Non-pigmented ciliary epithelial cell (primary cell): Measurements from ENCODE around the gene CFAP54.

Source experiments
- DNase-seq: peaks from one replicate; pipeline ENCODE4 v3.0.0-alpha.2; 2010; ENCODE audit warnings: low read depth

Gene CFAP54

DNA sequence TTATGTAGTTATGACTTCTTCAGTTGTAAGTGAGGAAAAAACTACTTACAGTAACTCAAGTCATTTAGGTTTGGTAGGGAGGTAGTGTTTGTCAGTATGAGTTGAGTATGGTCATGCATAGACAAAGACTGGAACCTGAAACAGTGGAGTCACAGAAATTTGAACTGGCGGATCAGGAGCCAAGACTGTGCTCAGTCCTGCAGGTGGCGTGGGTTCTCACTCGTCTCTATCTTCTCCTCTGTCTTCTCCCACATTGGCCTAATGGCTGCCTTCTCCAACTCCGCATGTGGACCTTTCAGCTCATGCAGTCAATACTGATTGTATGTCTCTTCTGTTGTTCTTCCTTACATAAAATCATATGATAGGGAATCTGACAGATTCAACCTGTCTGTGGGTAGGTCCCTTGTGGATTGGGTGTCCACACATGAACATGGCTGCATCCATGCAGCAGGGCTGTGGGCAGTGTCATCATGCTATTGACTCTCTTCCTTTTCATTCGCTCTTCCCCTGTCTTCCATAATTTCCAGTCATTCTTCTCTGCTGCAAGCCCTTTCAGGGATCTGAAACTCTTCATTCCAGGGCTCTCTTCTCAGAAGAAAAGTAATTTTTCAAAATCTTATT, 338.9 kb downstream of the CFAP54 start:
- DNase-seq: no peak

- no peak for DNase-seq
These were observed 340.0 kb downstream of the CFAP54 start for GRCh38 chr12:96829354-96829753.

GRCh38 chr12:96831346-96831745, 342.0 kb downstream of the CFAP54 start:
- no peak for DNase-seq

GRCh38 chr12:96846293-96846692, 356.9 kb downstream of the CFAP54 start:
- DNase-seq: no peak

DNA sequence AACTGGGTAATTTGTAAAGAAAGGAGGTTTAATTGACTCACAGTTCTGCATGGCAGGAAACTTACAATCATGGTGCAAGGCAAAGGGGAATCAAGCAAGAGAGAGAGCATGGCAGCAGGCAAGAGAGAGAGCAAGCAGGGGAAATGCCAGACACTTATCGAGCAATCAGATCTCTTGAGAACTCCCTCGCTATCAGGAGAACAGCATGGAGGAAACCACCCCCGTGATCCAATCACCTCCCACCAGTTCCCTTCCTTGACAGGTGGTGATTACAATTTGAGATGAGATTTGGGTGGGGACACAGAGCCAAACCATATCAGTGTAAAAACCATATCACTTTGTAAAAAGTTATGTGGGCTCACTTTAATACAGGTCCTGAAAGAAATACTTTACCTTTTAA, 361.3 kb downstream of the CFAP54 start:
- DNase-seq: no peak

- DNase-seq: no peak
These were observed 368.8 kb downstream of the CFAP54 start for GRCh38 chr12:96858162-96858561.

- DNase-seq: no peak
These were observed 372.3 kb downstream of the CFAP54 start for GRCh38 chr12:96861656-96862055.

DNA sequence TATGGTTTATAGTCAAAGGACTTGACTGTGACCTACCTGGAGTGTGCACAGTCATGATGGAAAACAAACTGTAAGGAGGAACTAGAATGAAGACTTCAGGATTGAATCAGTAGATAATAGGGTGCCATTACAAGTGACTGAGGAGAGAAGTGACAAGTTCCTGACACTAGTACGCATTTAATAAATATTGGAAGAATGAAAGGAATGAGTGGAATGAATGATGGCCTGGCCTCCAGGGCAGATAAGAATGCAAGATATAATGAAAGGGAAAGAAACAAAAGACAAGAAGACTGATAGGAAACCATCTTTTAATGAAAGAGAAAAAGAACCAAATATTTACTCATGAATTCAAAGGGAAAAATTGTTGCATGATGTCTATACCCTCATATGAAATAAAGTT, 372.9 kb downstream of the CFAP54 start:
- DNase-seq: no peak

DNA sequence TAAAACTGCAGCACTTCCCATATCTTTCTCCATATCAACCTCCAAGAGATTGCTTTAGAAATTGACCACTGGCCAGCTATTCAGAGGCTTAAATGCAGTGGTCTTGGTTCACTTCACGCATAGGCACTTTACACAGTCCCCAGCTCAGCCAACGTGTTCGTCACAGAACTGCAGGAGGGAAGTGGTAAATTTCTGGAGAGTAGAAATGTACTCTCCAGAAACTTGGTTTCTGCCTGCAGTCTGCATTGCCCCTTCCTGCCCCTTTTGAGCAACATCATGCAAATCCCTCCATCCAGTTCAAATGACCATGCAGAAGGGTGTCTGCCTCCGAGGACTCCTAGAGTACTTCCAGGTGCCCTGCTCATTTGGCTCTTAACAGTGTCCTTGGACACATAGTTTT, 375.0 kb downstream of the CFAP54 start:
- DNase-seq: no peak

- DNase-seq: no peak
These were observed 377.6 kb downstream of the CFAP54 start for GRCh38 chr12:96866801-96867590.

DNA sequence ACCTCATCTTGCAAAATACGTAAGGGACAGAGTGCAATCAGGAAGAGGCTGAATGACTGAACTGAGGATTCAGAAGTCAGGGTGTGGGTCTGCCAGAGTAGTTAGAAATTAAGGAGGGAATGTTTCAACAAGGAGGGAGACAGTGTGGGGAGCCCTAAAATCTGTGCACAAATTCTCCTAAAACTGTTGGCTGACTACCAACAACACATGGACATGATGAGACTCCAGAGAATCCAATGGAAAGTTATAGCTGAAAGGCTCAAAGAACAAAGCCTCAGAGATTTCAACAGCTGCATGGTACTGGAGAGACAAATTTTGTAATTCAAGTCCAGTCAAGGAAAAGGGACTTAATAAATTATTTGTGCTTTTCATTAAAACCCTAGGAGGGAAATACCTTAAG, 381.6 kb downstream of the CFAP54 start:
- DNase-seq: no peak

- DNase-seq: no peak
These were observed 383.6 kb downstream of the CFAP54 start for GRCh38 chr12:96872961-96873360.

GRCh38 chr12:96874211-96874610, 384.8 kb downstream of the CFAP54 start:
- no peak for DNase-seq

- no peak for DNase-seq
These were observed 387.6 kb downstream of the CFAP54 start for GRCh38 chr12:96876966-96877365.

- DNase-seq: peak; percentile 62
These were observed 389.3 kb downstream of the CFAP54 start for GRCh38 chr12:96878704-96879103.

- no peak for DNase-seq
These were observed 389.9 kb downstream of the CFAP54 start for GRCh38 chr12:96879301-96879700.

DNA sequence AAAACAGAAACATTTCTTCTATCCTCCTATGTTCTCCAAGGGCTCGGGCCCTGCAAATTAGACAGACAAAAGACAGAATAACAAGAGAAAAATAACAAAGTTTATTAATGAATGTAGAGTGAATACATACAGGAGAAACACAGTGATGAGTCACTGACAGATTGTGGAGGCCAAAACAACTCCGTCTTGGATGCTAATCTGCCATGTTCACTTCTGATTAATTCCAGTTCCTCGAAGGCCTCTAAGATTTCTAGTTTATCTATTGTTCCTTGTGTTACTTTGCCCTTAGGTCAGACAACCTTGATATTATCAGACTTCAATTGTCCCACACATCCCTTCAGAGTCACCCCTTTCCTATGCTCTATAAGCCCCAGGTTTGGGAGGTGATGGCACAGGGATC, 390.8 kb downstream of the CFAP54 start:
- no peak for DNase-seq

DNA sequence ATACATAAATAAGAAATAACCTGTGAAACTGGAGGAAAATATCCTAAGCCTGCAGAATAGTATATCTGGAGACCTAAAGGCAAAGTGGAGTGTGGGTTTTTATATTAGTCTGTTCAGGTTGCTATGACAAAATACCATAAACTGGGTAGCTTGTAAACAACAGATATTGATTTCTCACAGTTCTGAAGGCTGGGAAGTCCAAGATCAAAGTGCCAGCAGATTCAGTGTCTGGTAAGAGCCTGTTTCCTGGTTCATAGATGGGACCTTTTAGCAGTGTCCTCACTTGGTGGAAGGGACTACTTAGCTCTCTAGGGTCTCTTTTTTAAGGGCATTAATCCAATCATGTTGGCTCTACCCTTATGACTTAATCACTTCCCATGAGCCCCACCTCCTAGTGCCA, 392.2 kb downstream of the CFAP54 start:
- no peak for DNase-seq

GRCh38 chr12:96882862-96883261, 393.5 kb downstream of the CFAP54 start:
- peak; percentile 74 for DNase-seq

DNA sequence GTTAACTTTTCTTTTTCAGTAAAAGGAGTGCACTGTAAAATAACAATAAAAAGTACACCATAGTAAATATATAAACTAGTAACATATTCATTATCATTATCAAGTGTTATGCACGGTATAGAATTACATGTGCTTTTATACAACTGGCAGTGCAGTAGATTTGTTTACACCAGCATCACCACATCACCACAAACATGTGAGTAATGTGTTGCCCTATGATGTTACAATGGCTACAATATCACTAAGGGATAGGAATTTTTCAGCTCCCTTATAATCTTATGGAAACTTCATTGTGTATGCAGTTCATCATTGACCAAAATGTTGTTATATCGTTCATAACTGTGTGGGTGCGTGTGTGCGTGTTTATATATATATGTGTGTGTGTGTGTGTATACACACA, 394.2 kb downstream of the CFAP54 start:
- no peak for DNase-seq

GRCh38 chr12:96886998-96887677, 397.8 kb downstream of the CFAP54 start:
- DNase-seq: no peak

DNA sequence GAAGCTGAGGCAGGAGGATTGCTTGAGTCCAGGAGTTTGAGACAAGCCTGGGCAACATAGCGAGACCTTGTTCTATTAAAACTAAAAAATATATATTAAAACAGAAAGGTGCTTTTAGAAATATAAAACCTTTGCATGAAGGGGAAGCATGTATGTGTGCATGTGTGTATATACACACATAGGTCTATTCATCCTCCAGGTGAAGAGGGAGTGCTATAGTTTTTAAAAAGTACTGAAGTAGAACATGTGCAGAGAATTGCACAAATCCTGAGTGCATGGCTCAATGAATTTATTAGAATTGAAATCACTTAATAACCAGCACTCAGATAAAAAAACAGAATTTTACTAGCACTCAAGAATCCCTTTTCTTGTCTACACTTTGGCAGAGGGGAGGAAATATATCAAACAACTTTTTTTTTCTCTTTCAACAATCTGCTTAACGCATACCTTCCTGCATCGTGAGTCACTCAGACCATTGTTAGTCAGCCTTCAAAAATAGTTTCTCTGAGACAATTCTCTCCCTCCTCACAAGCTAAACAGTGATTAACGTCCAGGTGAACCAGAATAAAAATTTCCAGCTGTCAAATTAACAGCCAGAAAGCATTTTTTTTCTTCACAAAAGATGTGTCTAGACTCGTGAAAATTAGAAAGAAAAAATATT, 400.0 kb downstream of the CFAP54 start:
- DNase-seq: peak; percentile 56

GRCh38 chr12:96890331-96890730, 401.0 kb downstream of the CFAP54 start:
- DNase-seq: no peak
